ENCODE results near the gene PPIL3. TPM values are rescaled to one million over a fixed set of nuclear protein-coding genes. Genes with fewer than 3 reads are reported as not detected.

PPIL3 gene
- polyA plus RNA-seq, 1 of the 3 experiments (the other 2 are of a cell fraction), result 44.9 TPM

DNA sequence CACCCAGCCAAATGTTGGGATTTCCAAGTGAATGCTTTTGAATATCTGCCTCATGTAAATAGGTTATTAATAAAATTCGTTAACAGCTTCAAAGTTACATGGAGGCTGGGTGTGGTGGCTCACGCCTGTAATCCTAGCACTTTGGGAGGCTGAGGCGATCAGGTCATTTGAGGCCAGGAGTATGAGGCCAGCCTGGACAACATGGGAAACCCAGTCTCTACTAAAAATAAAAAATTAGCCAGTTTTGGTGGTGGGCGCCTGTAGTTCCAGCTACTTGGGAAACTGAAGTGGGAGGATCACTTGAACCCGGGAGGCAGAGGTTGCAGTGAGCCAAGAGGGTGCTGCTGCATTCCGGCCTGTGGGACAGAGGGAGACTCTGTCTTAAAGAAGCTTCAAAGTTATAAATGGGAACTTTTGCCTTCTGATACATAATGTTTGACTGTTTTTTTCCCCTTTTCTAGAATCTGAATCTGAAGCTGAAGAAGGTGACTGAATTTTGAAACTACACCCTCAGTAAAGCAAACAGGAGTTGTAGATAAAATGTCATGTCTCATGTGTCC is 67.1 kb downstream of the PPIL3 start:
- TF ChIP-seq GATA2 (CRISPR knock-in tag; IDR thresholded peaks at IDR 0.05) (no peak), MEF2A (IDR thresholded peaks at IDR 0.05; ENCODE audit: borderline replicate concordance, low read depth) (no peak), POLR2AphosphoS5 (IDR thresholded peaks at IDR 0.05; ENCODE audit: low read depth, low read length) (no peak), RCOR1 (IDR thresholded peaks at IDR 0.05; ENCODE audit: low read length) (no peak), RFX5 (IDR thresholded peaks at IDR 0.05; ENCODE audit: low read length) (no peak), NFIC (IDR thresholded peaks at IDR 0.05; ENCODE audit: borderline replicate concordance) (no peak), REST (IDR thresholded peaks at IDR 0.05; ENCODE audit: low read depth, low read length) (no peak), TCF12 (IDR thresholded peaks at IDR 0.05) (no peak), MXI1 (IDR thresholded peaks at IDR 0.05; ENCODE audit: low read depth, low read length) (no peak), RXRA (IDR thresholded peaks at IDR 0.05; ENCODE audit: borderline replicate concordance, low read depth) (no peak), EZH2phosphoT487 (IDR thresholded peaks at IDR 0.05; ENCODE audit: borderline replicate concordance, low read depth) (no peak), TAF1 (IDR thresholded peaks at IDR 0.05; ENCODE audit: borderline replicate concordance, low read depth, low read length) (no peak)
- TF ChIP-seq, protein P1, sequence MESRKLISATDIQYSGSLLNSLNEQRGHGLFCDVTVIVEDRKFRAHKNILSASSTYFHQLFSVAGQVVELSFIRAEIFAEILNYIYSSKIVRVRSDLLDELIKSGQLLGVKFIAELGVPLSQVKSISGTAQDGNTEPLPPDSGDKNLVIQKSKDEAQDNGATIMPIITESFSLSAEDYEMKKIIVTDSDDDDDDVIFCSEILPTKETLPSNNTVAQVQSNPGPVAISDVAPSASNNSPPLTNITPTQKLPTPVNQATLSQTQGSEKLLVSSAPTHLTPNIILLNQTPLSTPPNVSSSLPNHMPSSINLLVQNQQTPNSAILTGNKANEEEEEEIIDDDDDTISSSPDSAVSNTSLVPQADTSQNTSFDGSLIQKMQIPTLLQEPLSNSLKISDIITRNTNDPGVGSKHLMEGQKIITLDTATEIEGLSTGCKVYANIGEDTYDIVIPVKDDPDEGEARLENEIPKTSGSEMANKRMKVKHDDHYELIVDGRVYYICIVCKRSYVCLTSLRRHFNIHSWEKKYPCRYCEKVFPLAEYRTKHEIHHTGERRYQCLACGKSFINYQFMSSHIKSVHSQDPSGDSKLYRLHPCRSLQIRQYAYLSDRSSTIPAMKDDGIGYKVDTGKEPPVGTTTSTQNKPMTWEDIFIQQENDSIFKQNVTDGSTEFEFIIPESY (IDR thresholded peaks at IDR 0.05; ENCODE audit: borderline replicate concordance, low read depth), result no peak
- Histone ChIP-seq H3K4me1 (ENCODE audit: control insufficient read depth in 1 of 2, insufficient read depth in 2 of 2, low read depth in 1 of 2, low read length in 1 of 2) (no peaks in the 10 kb centered on the region; a peak in 1 of 4 replicates), H2AFZ (ENCODE audit: low read depth) (no peak overlapping the region), H3K4me3 (ENCODE audit: low read depth in 2 of 2, low read length in 1 of 2) (no peak overlapping the region), H3K9me3 (no peaks in the 10 kb centered on the region), H3K9ac (no peak overlapping the region), H3K9me2 (no peaks in the 10 kb centered on the region), H3K27me3 (ENCODE audit: insufficient read depth) (no peaks in the 10 kb centered on the region), H3K79me2 (ENCODE audit: insufficient read depth) (peaks cover 34% of the 10 kb centered on the region), H3K36me3 (replicated peaks in 1 of 2; ENCODE audit: control insufficient read depth in 1 of 2, insufficient read depth in 2 of 2, low read length in 1 of 2) (peaks cover 50 to 73% of the 10 kb centered on the region in 2 experiments), H4K20me1 (ENCODE audit: insufficient read depth) (peaks cover 2% of the 10 kb centered on the region; the same call in 1 of the 2 replicates), H3F3A (replicated peaks; ENCODE audit: insufficient read depth) (peaks cover 53% of the 10 kb centered on the region), H3K4me2 (no peak overlapping the region), H3K27ac (ENCODE audit: low read depth in 2 of 2, low read length in 1 of 2) (no peak overlapping the region)
- over 99% methylated on average over 6 of the region's 6 CpGs for WGBS (ENCODE audit: low lambda C conversion rate)
- CTCF ChIA-PET, result interaction anchor here (0.8 kb wide), 1 partner anchor 9 kb away, joined by 4 read pairs; no protein-coding TSS in a partner anchor
- DNase-seq, result no peak
- POLR2A ChIA-PET, result no interaction called here

Small RNA genes within 50 kb of the gene (small RNA-seq; reads per million reads assigned to genes)
- gene RF00019 (0 reads per million in 7 experiments), gene RNA5SP115 (0 to 4.2 (median 0) reads per million in 7 experiments), gene RNU6-312P (0 to 0.13 (median 0) reads per million in 7 experiments), gene RNU6-31P (0 reads per million in 7 experiments), gene RNU6-762P (0 reads per million in 7 experiments)

Other genes starting within 250 kb of the PPIL3 start
- gene BZW1, start 77.2 kb downstream of the PPIL3 start, polyA plus RNA-seq (2012; rRNA removed), result 131 and 163 TPM in 2 replicates
- gene CLK1, start 24.4 kb downstream of the PPIL3 start, polyA plus RNA-seq (2012; rRNA removed), result 31.1 and 40.1 TPM in 2 replicates
- gene NIF3L1, start 294 bp upstream of the PPIL3 start, polyA plus RNA-seq (2012; rRNA removed), result 52.4 and 77.6 TPM in 2 replicates
- 3.4 and 3.9 TPM in 2 replicates for gene ORC2, start 74.6 kb upstream of the PPIL3 start, polyA plus RNA-seq (2012; rRNA removed)
- gene HYCC2, start 182.6 kb upstream of the PPIL3 start, polyA plus RNA-seq (2012; rRNA removed), result 1.2 and 1.8 TPM in 2 replicates
- 55.9 and 73.7 TPM in 2 replicates for gene NDUFB3, start 182.9 kb upstream of the PPIL3 start, polyA plus RNA-seq (2012; rRNA removed)
- 23.7 and 32.6 TPM in 2 replicates for gene CFLAR, start 227.1 kb upstream of the PPIL3 start, polyA plus RNA-seq (2012; rRNA removed)

Measured in SK-N-SH (cell line).